ENCODE results near the gene TCTN1. TPM values are rescaled to one million over a fixed set of nuclear protein-coding genes. Genes with fewer than 3 reads are reported as not detected.

Gene TCTN1
- total and polyA plus RNA-seq, 2 of the 13 experiments (the other 11 are each of a cell fraction or from before 2014, with no cell fraction given), result 13.6 to 16.0 TPM

GRCh38 chr12:110564471-110564991, 49.4 kb upstream of the TCTN1 start (continued):
- no peak for TF ChIP-seq ZBTB26 (CRISPR knock-in tag; IDR thresholded peaks at IDR 0.05; ENCODE audit: borderline replicate concordance)
- no peak for TF ChIP-seq ZNF619 (CRISPR knock-in tag; IDR thresholded peaks at IDR 0.05)

GRCh38 chr12:110565894-110566871, 47.7 kb upstream of the TCTN1 start:
- 2% methylated on average over 8 of the region's 8 CpGs for WGBS (ENCODE audit: low lambda C conversion rate)
- H3K4me2 ChIP-seq (ENCODE audit: low read depth, low read length), result peak overlapping the region; percentile 87
- no TSS peak for BruUV-seq (replicated peaks)
- TF ChIP-seq ZBTB25 (CRISPR knock-in tag; IDR thresholded peaks at IDR 0.05) (no peak), ARNT (IDR thresholded peaks at IDR 0.05) (no peak), ZNF44 (CRISPR knock-in tag; IDR thresholded peaks at IDR 0.05) (no peak), DBP (CRISPR knock-in tag; IDR thresholded peaks at IDR 0.05; ENCODE audit: not compliant biosample characterization) (no peak), ZSCAN21 (CRISPR knock-in tag; IDR thresholded peaks at IDR 0.05; ENCODE audit: borderline replicate concordance) (peak; percentile 23; the same call in 1 of the 2 replicates), TCF7L2 (IDR thresholded peaks at IDR 0.05; ENCODE audit: low read depth, low read length) (no peak), ZBTB26 (CRISPR knock-in tag; IDR thresholded peaks at IDR 0.05; ENCODE audit: borderline replicate concordance) (no peak)
- TF ChIP-seq, protein P1, sequence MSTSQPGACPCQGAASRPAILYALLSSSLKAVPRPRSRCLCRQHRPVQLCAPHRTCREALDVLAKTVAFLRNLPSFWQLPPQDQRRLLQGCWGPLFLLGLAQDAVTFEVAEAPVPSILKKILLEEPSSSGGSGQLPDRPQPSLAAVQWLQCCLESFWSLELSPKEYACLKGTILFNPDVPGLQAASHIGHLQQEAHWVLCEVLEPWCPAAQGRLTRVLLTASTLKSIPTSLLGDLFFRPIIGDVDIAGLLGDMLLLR (CRISPR knock-in tag; IDR thresholded peaks at IDR 0.05), result no peak
- TF ChIP-seq, protein P2, sequence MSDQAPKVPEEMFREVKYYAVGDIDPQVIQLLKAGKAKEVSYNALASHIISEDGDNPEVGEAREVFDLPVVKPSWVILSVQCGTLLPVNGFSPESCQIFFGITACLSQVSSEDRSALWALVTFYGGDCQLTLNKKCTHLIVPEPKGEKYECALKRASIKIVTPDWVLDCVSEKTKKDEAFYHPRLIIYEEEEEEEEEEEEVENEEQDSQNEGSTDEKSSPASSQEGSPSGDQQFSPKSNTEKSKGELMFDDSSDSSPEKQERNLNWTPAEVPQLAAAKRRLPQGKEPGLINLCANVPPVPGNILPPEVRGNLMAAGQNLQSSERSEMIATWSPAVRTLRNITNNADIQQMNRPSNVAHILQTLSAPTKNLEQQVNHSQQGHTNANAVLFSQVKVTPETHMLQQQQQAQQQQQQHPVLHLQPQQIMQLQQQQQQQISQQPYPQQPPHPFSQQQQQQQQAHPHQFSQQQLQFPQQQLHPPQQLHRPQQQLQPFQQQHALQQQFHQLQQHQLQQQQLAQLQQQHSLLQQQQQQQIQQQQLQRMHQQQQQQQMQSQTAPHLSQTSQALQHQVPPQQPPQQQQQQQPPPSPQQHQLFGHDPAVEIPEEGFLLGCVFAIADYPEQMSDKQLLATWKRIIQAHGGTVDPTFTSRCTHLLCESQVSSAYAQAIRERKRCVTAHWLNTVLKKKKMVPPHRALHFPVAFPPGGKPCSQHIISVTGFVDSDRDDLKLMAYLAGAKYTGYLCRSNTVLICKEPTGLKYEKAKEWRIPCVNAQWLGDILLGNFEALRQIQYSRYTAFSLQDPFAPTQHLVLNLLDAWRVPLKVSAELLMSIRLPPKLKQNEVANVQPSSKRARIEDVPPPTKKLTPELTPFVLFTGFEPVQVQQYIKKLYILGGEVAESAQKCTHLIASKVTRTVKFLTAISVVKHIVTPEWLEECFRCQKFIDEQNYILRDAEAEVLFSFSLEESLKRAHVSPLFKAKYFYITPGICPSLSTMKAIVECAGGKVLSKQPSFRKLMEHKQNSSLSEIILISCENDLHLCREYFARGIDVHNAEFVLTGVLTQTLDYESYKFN (CRISPR knock-in tag; conservative IDR thresholded peaks at IDR 0.05), result peak; percentile 38

More at GRCh38 chr12:110565894-110566871, 47.7 kb upstream of the TCTN1 start:
- intact Hi-C loops (cut with micrococcal nuclease; ENCODE audit: unreplicated experiment), result loop anchor here (1.0 kb wide), 1 partner anchor 14 kb away; no protein-coding TSS in a partner anchor
- ATAC-seq, result peak; percentile 94
- Histone ChIP-seq H4K20me1 (ENCODE audit: insufficient read depth, low read length) (peaks cover 5% of the 10 kb centered on the region; the same call in 1 of the 2 replicates), H3K27me3 (ENCODE audit: control insufficient read depth in 1 of 2, insufficient read depth in 2 of 2, low read length in 2 of 2) (no peaks in the 10 kb centered on the region), H3K36me3 (replicated peaks in 1 of 2; ENCODE audit: control insufficient read depth in 1 of 2, insufficient read depth in 2 of 2, low read length in 2 of 2) (no peaks in the 10 kb centered on the region), H2AFZ (ENCODE audit: low read length) (no peak overlapping the region), H3K4me3 (replicated peaks in 1 of 3; ENCODE audit: insufficient read depth in 1 of 3, low read depth in 2 of 3, low read length in 3 of 3) (peak overlapping the region; percentile 35 to 52 (median 36); a peak in 5 of 6 replicates), H3K27ac (ENCODE audit: extremely low read length, insufficient read depth, low read length) (peak overlapping the region; percentile 82), H3K9me3 (ENCODE audit: low read length) (peaks cover under 1% of the 10 kb centered on the region; the same call in 1 of the 2 replicates), H3K79me2 (ENCODE audit: insufficient read depth, low read length) (peaks cover 72% of the 10 kb centered on the region), H3K9ac (ENCODE audit: insufficient read depth, low read depth, low read length) (peak overlapping the region; percentile 58), H3K4me1 (ENCODE audit: insufficient read depth, low read length) (peaks cover 74% of the 10 kb centered on the region)
- peak; percentile 78 for DNase-seq (ENCODE audit: low spot score)
- FAIRE-seq, result peak; percentile 57
- in situ Hi-C loops (cut with HindIII; ENCODE audit: extremely low pct_ligation_motif_present, low pct_unique_long_range_greater_than_20kb), result no loop called here
- ChIA-PET CTCF (ENCODE audit: low intra/inter-chr PET ratio, low total read pairs) (interaction anchor here (1.1 kb wide), 1 partner anchor 14 kb away, joined by 3 read pairs; no protein-coding TSS in a partner anchor), POLR2A (interaction anchor here (1.5 to 2.7 kb wide), 3 partner anchors 9 to 25 kb away, joined by 4 to 23 read pairs (median 6); no protein-coding TSS in a partner anchor)
